ENCODE measurements around the gene MAPK12. TPM values are rescaled to one million over a fixed set of nuclear protein-coding genes. Genes with fewer than 3 reads are reported as not detected.

The MAPK12 gene
- total and polyA plus RNA-seq, 2 of the 8 experiments (the other 6 are each of a cell fraction or from before 2014, with no cell fraction given): 17.3 to 20.3 TPM

GRCh38 chr22:50301581-50301991 is 40.1 kb upstream of the MAPK12 start:
- Histone ChIP-seq H3K9ac (replicated peaks in 1 of 4; ENCODE audit: extremely low read depth in 1 of 4, low read depth in 3 of 4, low read length in 3 of 4) (no peak overlapping the region), H4K8ac (ENCODE audit: extremely low read depth, insufficient read depth, low read length) (no peak overlapping the region)

More at GRCh38 chr22:50301581-50301991, 40.1 kb upstream of the MAPK12 start:
- CTCF ChIA-PET (ENCODE audit: partially characterized antibody): interaction anchor here (1.1 to 2.0 kb wide), 5 partner anchors 8 to 94 kb away, joined by 3 to 8 read pairs (median 3); no protein-coding TSS in a partner anchor
- H3K14ac ChIP-seq (ENCODE audit: insufficient read length): no peak overlapping the region
- H2AK5ac ChIP-seq (ENCODE audit: low read depth, low read length): 0 out of 2 replicates have a peak overlapping the region, but pooled peaks have one; percentile 28
- no peak overlapping the region for H2AFZ ChIP-seq (ENCODE audit: low read length)
- peaks cover 18% of the 10 kb centered on the region for H3K79me1 ChIP-seq (ENCODE audit: low read depth, low read length)
- no peaks in the 10 kb centered on the region for H3K9me3 ChIP-seq (ENCODE audit: insufficient read depth in 2 of 2, low read depth in 1 of 2, low read length in 1 of 2)
- H3K79me2 ChIP-seq (ENCODE audit: control insufficient read depth in 1 of 2, insufficient read depth in 2 of 2, low read length in 2 of 2): peaks cover 0 to 29% of the 10 kb centered on the region in 2 experiments; a peak in 3 of 4 replicates
- FAIRE-seq (no peak), DNase-seq (ENCODE audit: low read depth in 1 of 2, low spot score in 2 of 2) (no peak)
- H3K36me3 ChIP-seq (ENCODE audit: control insufficient read depth in 2 of 4, insufficient read depth in 4 of 4, low read length in 3 of 4): no peaks in the 10 kb centered on the region
- no peak overlapping the region for H3K4me3 ChIP-seq (ENCODE audit: extremely low read depth in 1 of 4, insufficient read depth in 2 of 4, low read depth in 3 of 4, low read length in 4 of 4)
- no peak overlapping the region for H2BK12ac ChIP-seq (ENCODE audit: low read depth, low read length)
- H2BK20ac ChIP-seq (ENCODE audit: low read length): no peak overlapping the region
- H3K18ac ChIP-seq (ENCODE audit: extremely low read depth, low read length): no peak overlapping the region
- H3K56ac ChIP-seq (replicated peaks; ENCODE audit: insufficient read length, low read depth, low read length): no peak overlapping the region
- H3K4me2 ChIP-seq (ENCODE audit: insufficient read depth in 1 of 2, low read depth in 2 of 2, low read length in 2 of 2): no peak overlapping the region
- H3K23me2 ChIP-seq (ENCODE audit: low read depth, low read length): peaks cover 9% of the 10 kb centered on the region; the same call in 1 of the 2 replicates
- TF ChIP-seq CEBPB (IDR thresholded peaks at IDR 0.05; ENCODE audit: low read depth, low read length) (no peak), ZNF274 (IDR thresholded peaks at IDR 0.05; ENCODE audit: borderline replicate concordance, extremely low read depth, low read length) (no peak), YY1 (IDR thresholded peaks at IDR 0.05; ENCODE audit: low read depth, low read length) (no peak), USF2 (IDR thresholded peaks at IDR 0.05; ENCODE audit: low read length) (no peak), RNF2 (IDR thresholded peaks at IDR 0.05; ENCODE audit: borderline replicate concordance, low read depth, low read length, missing control alignments, poor library complexity, severe bottlenecking) (no peak), POU5F1 (IDR thresholded peaks at IDR 0.05; ENCODE audit: low read depth, low read length) (no peak), EGR1 (IDR thresholded peaks at IDR 0.05; ENCODE audit: borderline replicate concordance, low read depth, low read length) (no peak), E2F6 (IDR thresholded peaks at IDR 0.05) (no peak), MAX (IDR thresholded peaks at IDR 0.05) (no peak), JUND (IDR thresholded peaks at IDR 0.05; ENCODE audit: low read length) (no peak)
- no peak overlapping the region for H3K23ac ChIP-seq (ENCODE audit: insufficient read length)
- no peak overlapping the region for H4K5ac ChIP-seq (ENCODE audit: insufficient read length, low read depth, low read length)
- H3K4ac ChIP-seq (replicated peaks; ENCODE audit: insufficient read length, low read depth, low read length): no peak overlapping the region
- no peak overlapping the region; the same call in 1 of the 2 replicates for H2BK5ac ChIP-seq (ENCODE audit: low read depth, low read length)
- peaks cover 16 to 36% of the 10 kb centered on the region in 2 experiments for H4K20me1 ChIP-seq (replicated peaks in 1 of 2; ENCODE audit: control insufficient read depth in 1 of 2, insufficient read depth in 2 of 2, low read length in 2 of 2)
- H3K27me3 ChIP-seq (replicated peaks in 1 of 4; ENCODE audit: control insufficient read depth in 3 of 4, extremely low read depth in 1 of 4, insufficient read depth in 3 of 4, low read length in 3 of 4): no peaks in the 10 kb centered on the region; a peak in 2 of 7 replicates
- H3K4me1 ChIP-seq (replicated peaks in 1 of 4; ENCODE audit: control insufficient read depth in 3 of 4, insufficient read depth in 4 of 4, low read length in 3 of 4): peaks cover 3 to 45% (median 25%) of the 10 kb centered on the region in 4 experiments
- no peak overlapping the region for H2BK120ac ChIP-seq (replicated peaks; ENCODE audit: low read depth, low read length)
- H4K91ac ChIP-seq (replicated peaks; ENCODE audit: insufficient read length, low read length): no peak overlapping the region
- no peak overlapping the region for H3K27ac ChIP-seq (ENCODE audit: low read depth, low read length)
- POLR2A ChIA-PET (ENCODE audit: partially characterized antibody): interaction anchor here (1.6 kb wide), 1 partner anchor 10 kb away, joined by 4 read pairs; no protein-coding TSS in a partner anchor
- 100% methylated on average over 1 of the region's 17 CpGs; no CpG with 5 or more reads in 1 of the 2 experiments for WGBS, 2 experiments (ENCODE audit: extremely low coverage in 1 of 2, insufficient coverage in 1 of 2, insufficient read length in 1 of 2, insufficient replicate concordance in 2 of 2, low coverage in 1 of 2, low lambda C conversion rate in 2 of 2, missing lambda C conversion rate in 1 of 2)
- no peak overlapping the region for H2BK15ac ChIP-seq (ENCODE audit: low read length)

Data from H1 (cell line).